Lung (tissue), 12 donors: ENCODE results near the gene LCE6A. TPM values are rescaled to one million over a fixed set of nuclear protein-coding genes. Genes with fewer than 3 reads are reported as not detected.

Source experiments
- ATAC-seq: fragments of 200-7000 bp; cut with Tn5 transposase; one replicate; pipeline ENCODE4 v1.9.1; 2020; ENCODE audit warnings: moderate number of reproducible peaks; ENCODE audit not compliant: insufficient read depth, low FRiP score
- DNase-seq, 3 donors: peaks; one replicate each; pipeline ENCODE4 v3.0.0-alpha.2; 2013 to 2017
- H3K27ac ChIP-seq, 2 donors: one replicate each; pipeline ENCODE4 v1.5.1; 2013; ENCODE audit warnings: mild to moderate bottlenecking in 2 of 2, moderate library complexity in 2 of 2, control low read depth in 1 of 2, inconsistent platforms in 1 of 2, low read depth in 1 of 2, low read length in 1 of 2
- H3K27me3 ChIP-seq, 3 donors: one replicate each; pipeline ENCODE4 v1.5.1; 2013; ENCODE audit warnings: low read length in 2 of 3; ENCODE audit not compliant: control insufficient read depth in 3 of 3, insufficient read depth in 3 of 3
- H3K36me3 ChIP-seq, 4 donors: one replicate each; pipeline ENCODE4 v1.5.1; 2013; ENCODE audit warnings: low read length in 4 of 4, mild to moderate bottlenecking in 1 of 4, moderate library complexity in 1 of 4; ENCODE audit not compliant: control insufficient read depth in 4 of 4, insufficient read depth in 4 of 4
- H3K4me1 ChIP-seq, 5 donors: one replicate each; pipeline ENCODE4 v1.5.1; 2013; ENCODE audit warnings: low read length in 5 of 5, mild to moderate bottlenecking in 2 of 5, moderate library complexity in 1 of 5; ENCODE audit not compliant: control insufficient read depth in 5 of 5, insufficient read depth in 5 of 5
- H3K4me3 ChIP-seq: one replicate; pipeline ENCODE4 v1.5.1; 2013; ENCODE audit warnings: mild to moderate bottlenecking, control low read depth, moderate library complexity
- H3K9ac ChIP-seq, 2 donors: one replicate each; pipeline ENCODE4 v1.5.1; 2013; ENCODE audit warnings: low read length in 2 of 2, control low read depth in 1 of 2; ENCODE audit not compliant: insufficient read depth in 1 of 2
- H3K9me3 ChIP-seq, 4 donors: one replicate each; pipeline ENCODE4 v1.5.1; 2013; ENCODE audit warnings: low read length in 3 of 4, mild to moderate bottlenecking in 1 of 4, moderate library complexity in 1 of 4; ENCODE audit not compliant: control insufficient read depth in 4 of 4, insufficient read depth in 3 of 4
- CTCF ChIP-seq: IDR thresholded peaks from 2 replicates; pipeline ENCODE4 v1.5.1; 2012; ENCODE audit warnings: mild to moderate bottlenecking; ENCODE audit errors: control extremely low read depth, extremely low read depth
- WGBS, 2 donors: extraction: QIAGEN DNeasy Blood & Tissue Kit; methylation state at CpG; one replicate each; pipeline ENCODE4 v1.1.7; 2013; 5-methylcytosine and 5-hydroxymethylcytosine counted together
- polyA plus RNA-seq, 2 donors: library from polyadenylated mRNA; stranded (reverse); fragments of 200-250 nt; gene quantifications; one replicate each; pipeline ENCODE4 v1.2.1, GENCODE V29; 2013
- total RNA-seq, 2 donors: library from RNA; depleted of rRNA in 1 of 2; stranded (reverse); fragments of >200 nt in 1 of 2; gene quantifications; one replicate each; pipeline ENCODE4 v1.2.1, GENCODE V29; 2014 to 2021
- donor health status: control.
- donor health status: control.
- donor health status: Bipolar disorder and iron deficiency.
- donor health status: healthy.
- donor health status: DM: yes; HTN: yes; CAD: no.

The LCE6A gene
- total and polyA plus RNA-seq, 4 donors = not detected

- no peak for ATAC-seq
- WGBS, 2 donors = 70 to 71% methylated on average over 8 of the region's 8 CpGs
- Histone ChIP-seq H3K27ac (no peak overlapping the region), H3K9ac (no peak overlapping the region), H3K27me3 (no peaks in the 10 kb centered on the region), H3K36me3 (no peaks in the 10 kb centered on the region), H3K4me3 (no peak overlapping the region), H3K4me1 (no peaks in the 10 kb centered on the region), H3K9me3 (peaks cover 0 to 4% (median 0%) of the 10 kb centered on the region in 4 donors)
- no peak for TF ChIP-seq CTCF
- DNase-seq = no peak
These were observed 44.2 kb downstream of the LCE6A start for GRCh38 chr1:152886758-152887409.

- Histone ChIP-seq H3K36me3 (no peaks in the 10 kb centered on the region), H3K9ac (no peak overlapping the region), H3K4me1 (no peaks in the 10 kb centered on the region), H3K4me3 (no peak overlapping the region), H3K27me3 (no peaks in the 10 kb centered on the region), H3K27ac (no peak overlapping the region), H3K9me3 (peaks cover 0 to 4% (median 0%) of the 10 kb centered on the region in 4 donors)
- DNase-seq (no peak), ATAC-seq (no peak)
- WGBS, 2 donors = 93 to 97% methylated on average over 1 of the region's 1 CpG
- TF ChIP-seq CTCF = no peak
These were observed 45.5 kb downstream of the LCE6A start for GRCh38 chr1:152888126-152888525.

Other genes with a start within 250 kb of the LCE6A start
- gene LCE3C, start 242.6 kb upstream of the LCE6A start, total RNA-seq = not detected
- gene LCE3C, start 242.6 kb upstream of the LCE6A start, polyA plus RNA-seq = not detected
- not detected for gene LCE3B, start 229.0 kb upstream of the LCE6A start, total RNA-seq
- not detected for gene LCE3B, start 229.0 kb upstream of the LCE6A start, polyA plus RNA-seq
- not detected for gene LCE3A, start 219.8 kb upstream of the LCE6A start, total RNA-seq
- gene LCE3A, start 219.8 kb upstream of the LCE6A start, polyA plus RNA-seq = not detected
- gene LCE2D, start 179.5 kb upstream of the LCE6A start, total RNA-seq = not detected
- not detected for gene LCE2D, start 179.5 kb upstream of the LCE6A start, polyA plus RNA-seq
- gene LCE2C, start 167.6 kb upstream of the LCE6A start, total RNA-seq = not detected
- not detected for gene LCE2C, start 167.6 kb upstream of the LCE6A start, polyA plus RNA-seq
- not detected for gene LCE2B, start 156.7 kb upstream of the LCE6A start, total RNA-seq
- not detected for gene LCE2B, start 156.7 kb upstream of the LCE6A start, polyA plus RNA-seq
- not detected for gene LCE2A, start 144.5 kb upstream of the LCE6A start, total RNA-seq
- gene LCE2A, start 144.5 kb upstream of the LCE6A start, polyA plus RNA-seq = not detected
- not detected for gene LCE4A, start 134.7 kb upstream of the LCE6A start, total RNA-seq
- not detected for gene LCE4A, start 134.7 kb upstream of the LCE6A start, polyA plus RNA-seq
- gene KPRP, start 84.8 kb upstream of the LCE6A start, total RNA-seq = not detected
- not detected for gene KPRP, start 84.8 kb upstream of the LCE6A start, polyA plus RNA-seq
- not detected for gene LCE1F, start 67.7 kb upstream of the LCE6A start, total RNA-seq
- not detected for gene LCE1F, start 67.7 kb upstream of the LCE6A start, polyA plus RNA-seq
- gene LCE1E, start 56.6 kb upstream of the LCE6A start, total RNA-seq = not detected
- gene LCE1E, start 56.6 kb upstream of the LCE6A start, polyA plus RNA-seq = not detected
- gene LCE1D, start 46.1 kb upstream of the LCE6A start, total RNA-seq = not detected
- not detected for gene LCE1D, start 46.1 kb upstream of the LCE6A start, polyA plus RNA-seq
- gene LCE1C, start 36.2 kb upstream of the LCE6A start, total RNA-seq = not detected
- gene LCE1C, start 36.2 kb upstream of the LCE6A start, polyA plus RNA-seq = not detected
- gene LCE1B, start 30.9 kb upstream of the LCE6A start, total RNA-seq = not detected
- not detected for gene LCE1B, start 30.9 kb upstream of the LCE6A start, polyA plus RNA-seq
- gene LCE1A, start 15.4 kb upstream of the LCE6A start, total RNA-seq = not detected
- gene LCE1A, start 15.4 kb upstream of the LCE6A start, polyA plus RNA-seq = not detected
- gene LCE7A, start 17.1 kb downstream of the LCE6A start, total RNA-seq = not detected
- not detected for gene LCE7A, start 17.1 kb downstream of the LCE6A start, polyA plus RNA-seq
- gene SMCP, start 35.5 kb downstream of the LCE6A start, total RNA-seq = not detected
- not detected for gene SMCP, start 35.5 kb downstream of the LCE6A start, polyA plus RNA-seq
- under 1 TPM in 1 of 2 donors, not detected in 1; 0.31 TPM for gene IVL, start 65.7 kb downstream of the LCE6A start, total RNA-seq
- under 1 TPM; 0.22 to 0.52 TPM for gene IVL, start 65.7 kb downstream of the LCE6A start, polyA plus RNA-seq
- not detected for gene SPRR5, start 104.3 kb downstream of the LCE6A start, total RNA-seq
- gene SPRR5, start 104.3 kb downstream of the LCE6A start, polyA plus RNA-seq = under 1 TPM in 1 of 2 donors, not detected in 1; 0.05 TPM
- not detected for gene SPRR4, start 127.8 kb downstream of the LCE6A start, total RNA-seq
- gene SPRR4, start 127.8 kb downstream of the LCE6A start, polyA plus RNA-seq = not detected
- not detected for gene SPRR1A, start 141.2 kb downstream of the LCE6A start, total RNA-seq
- not detected for gene SPRR1A, start 141.2 kb downstream of the LCE6A start, polyA plus RNA-seq
- gene SPRR3, start 158.9 kb downstream of the LCE6A start, total RNA-seq = 1 to 10 TPM in 1 of 2 donors, not detected in 1; 1.9 TPM
- 1 to 10 TPM in 1 of 2 donors, under 1 TPM in 1; 0.50 to 1.2 TPM for gene SPRR3, start 158.9 kb downstream of the LCE6A start, polyA plus RNA-seq
- not detected for gene SPRR1B, start 188.3 kb downstream of the LCE6A start, total RNA-seq
- gene SPRR1B, start 188.3 kb downstream of the LCE6A start, polyA plus RNA-seq = 1 to 10 TPM in 1 of 2 donors, under 1 TPM in 1; 0.31 to 1.9 TPM
- not detected for gene SPRR2D, start 198.3 kb downstream of the LCE6A start, total RNA-seq
- 1 to 10 TPM; 1.0 to 2.5 TPM for gene SPRR2D, start 198.3 kb downstream of the LCE6A start, polyA plus RNA-seq
- gene SPRR2A, start 214.7 kb downstream of the LCE6A start, total RNA-seq = under 1 TPM in 1 of 2 donors, not detected in 1; 0.82 TPM
- gene SPRR2A, start 214.7 kb downstream of the LCE6A start, polyA plus RNA-seq = 1 to 10 TPM in 1 of 2 donors, not detected in 1; 4.5 TPM
- not detected for gene SPRR2B, start 228.8 kb downstream of the LCE6A start, total RNA-seq
- gene SPRR2B, start 228.8 kb downstream of the LCE6A start, polyA plus RNA-seq = not detected